H9 (cell line): ENCODE measurements around the gene AHDC1. TPM values are rescaled to one million over a fixed set of nuclear protein-coding genes. Genes with fewer than 3 reads are reported as not detected.

Source experiments
- DNase-seq: peaks from one replicate; pipeline ENCODE4 v3.0.0-alpha.2; 2017
- H2AFZ ChIP-seq: one replicate; pipeline ENCODE4 v1.6.1; 2013; ENCODE audit warnings: mild to moderate bottlenecking, low read length, control low read depth, moderate library complexity
- H2AK5ac ChIP-seq: 2 replicates; pipeline ENCODE4 v1.6.1; 2013; ENCODE audit warnings: low read length, control low read depth, mixed read lengths; ENCODE audit not compliant: insufficient read length
- H2BK120ac ChIP-seq: one replicate; pipeline ENCODE4 v1.6.1; 2013; ENCODE audit warnings: low read depth, mild to moderate bottlenecking, low read length, control low read depth, inconsistent platforms; ENCODE audit not compliant: poor library complexity, severe bottlenecking
- H2BK12ac ChIP-seq: 2 replicates; pipeline ENCODE4 v1.6.1; 2013; ENCODE audit warnings: low read length, control low read depth, mixed read lengths, low read depth; ENCODE audit not compliant: insufficient read length
- H2BK15ac ChIP-seq: 2 replicates; pipeline ENCODE4 v1.6.1; 2013; ENCODE audit warnings: low read depth, low read length, control low read depth
- H2BK20ac ChIP-seq: one replicate; pipeline ENCODE4 v1.6.1; 2013; ENCODE audit warnings: low read depth, mild to moderate bottlenecking, low read length, control low read depth, inconsistent platforms; ENCODE audit not compliant: poor library complexity, severe bottlenecking
- H2BK5ac ChIP-seq: 2 replicates; pipeline ENCODE4 v1.6.1; 2013; ENCODE audit warnings: low read length, control low read depth, mixed read lengths; ENCODE audit not compliant: insufficient read length
- H3K14ac ChIP-seq: 2 replicates; pipeline ENCODE4 v1.6.1; 2013; ENCODE audit warnings: low read length, control low read depth; ENCODE audit not compliant: insufficient read depth
- H3K18ac ChIP-seq: 2 replicates; pipeline ENCODE4 v1.6.1; 2013; ENCODE audit warnings: low read depth, mild to moderate bottlenecking, mixed read lengths, low read length, control low read depth; ENCODE audit not compliant: insufficient read length
- H3K23ac ChIP-seq: 2 replicates; pipeline ENCODE4 v1.6.1; 2013; ENCODE audit warnings: low read length, control low read depth, mixed read lengths, low read depth; ENCODE audit not compliant: insufficient read length
- H3K23me2 ChIP-seq: 2 replicates; pipeline ENCODE4 v1.6.1; 2013; ENCODE audit warnings: low read depth, mild to moderate bottlenecking, mixed read lengths, low read length, control low read depth; ENCODE audit not compliant: insufficient read length, poor library complexity, severe bottlenecking
- H3K27ac ChIP-seq: 2 replicates; pipeline ENCODE4 v1.5.1; 2013; ENCODE audit warnings: low read length, control low read depth, mixed read lengths, low read depth; ENCODE audit not compliant: insufficient read length
- H3K27me3 ChIP-seq: 2 replicates; pipeline ENCODE4 v1.6.1; 2013; ENCODE audit warnings: low read length, control low read depth, inconsistent platforms; ENCODE audit not compliant: insufficient read depth
- H3K4ac ChIP-seq: 2 replicates; pipeline ENCODE4 v1.6.1; 2013; ENCODE audit warnings: low read depth, mild to moderate bottlenecking, control low read depth, inconsistent platforms, low read length, moderate library complexity
- H3K4me1 ChIP-seq: 2 replicates; pipeline ENCODE4 v1.6.1; 2013; ENCODE audit warnings: low read length, control low read depth, inconsistent platforms; ENCODE audit not compliant: insufficient read depth
- H3K4me2 ChIP-seq: 2 replicates; pipeline ENCODE4 v1.6.1; 2013; ENCODE audit warnings: low read length, control low read depth, mixed read lengths; ENCODE audit not compliant: insufficient read length, insufficient read depth
- H3K56ac ChIP-seq: 2 replicates; pipeline ENCODE4 v1.6.1; 2013; ENCODE audit warnings: low read depth, mild to moderate bottlenecking, mixed read lengths, low read length, control low read depth; ENCODE audit not compliant: insufficient read length
- H3K79me1 ChIP-seq: 2 replicates; pipeline ENCODE4 v1.6.1; 2013; ENCODE audit warnings: low read depth, mild to moderate bottlenecking, moderate library complexity, low read length, control low read depth, inconsistent platforms; ENCODE audit not compliant: insufficient read depth, poor library complexity, severe bottlenecking
- H3K79me2 ChIP-seq: 2 replicates; pipeline ENCODE4 v1.6.1; 2013; ENCODE audit warnings: low read length, control low read depth, inconsistent platforms; ENCODE audit not compliant: insufficient read depth
- H3K9ac ChIP-seq: 2 replicates; pipeline ENCODE4 v1.6.1; 2013; ENCODE audit warnings: low read length, control low read depth, mixed read lengths; ENCODE audit not compliant: insufficient read length; ENCODE audit errors: extremely low read depth
- H3K9me3 ChIP-seq: one replicate; pipeline ENCODE4 v1.6.1; 2013; ENCODE audit warnings: low read depth, low read length, inconsistent platforms; ENCODE audit not compliant: control insufficient read depth
- H3T11ph ChIP-seq: one replicate; pipeline ENCODE4 v1.6.1; 2013; ENCODE audit warnings: mild to moderate bottlenecking, low read length, control low read depth, inconsistent platforms
- H4K20me1 ChIP-seq: one replicate; pipeline ENCODE4 v1.6.1; 2013; ENCODE audit not compliant: control insufficient read depth, insufficient read length, insufficient read depth
- H4K5ac ChIP-seq: 2 replicates; pipeline ENCODE4 v1.6.1; 2013; ENCODE audit warnings: low read depth, mild to moderate bottlenecking, mixed read lengths, low read length, control low read depth; ENCODE audit not compliant: insufficient read length
- H4K8ac ChIP-seq: replicated peaks from 2 replicates; pipeline ENCODE4 v1.6.1; 2013; ENCODE audit warnings: low read length, control low read depth, mixed read lengths, low read depth; ENCODE audit not compliant: insufficient read length
- H4K91ac ChIP-seq: 2 replicates; pipeline ENCODE4 v1.6.1; 2013; ENCODE audit warnings: low read depth, mild to moderate bottlenecking, moderate library complexity, mixed read lengths, low read length, control low read depth; ENCODE audit not compliant: insufficient read length
- H3K27ac Mint-ChIP-seq, 3 experiments: 2 replicates in 2 of 3; 3 replicates in 1 of 3; pipeline ENCODE4 v1.8.0; 2020 to 2021; ENCODE audit warnings: mixed read lengths in 3 of 3, mild to moderate bottlenecking in 1 of 3, moderate library complexity in 1 of 3
- H3K27me3 Mint-ChIP-seq: 2 replicates; pipeline ENCODE4 v1.8.0; 2021; ENCODE audit warnings: low read depth, mild to moderate bottlenecking, moderate library complexity, mixed read lengths
- H3K36me3 Mint-ChIP-seq, 3 experiments: 2 replicates in 2 of 3; 3 replicates in 1 of 3; pipeline ENCODE4 v1.8.0; 2020 to 2021; ENCODE audit warnings: low read depth in 3 of 3, mixed read lengths in 3 of 3; ENCODE audit not compliant: insufficient read depth in 1 of 3
- H3K4me1 Mint-ChIP-seq, 2 experiments: 2 replicates each; pipeline ENCODE4 v1.8.0; 2020; ENCODE audit warnings: mixed read lengths in 2 of 2
- H3K4me3 Mint-ChIP-seq, 2 experiments: 2 replicates in 1 of 2; 3 replicates in 1 of 2; pipeline ENCODE4 v1.8.0; 2020 to 2021; ENCODE audit warnings: mild to moderate bottlenecking in 2 of 2, mixed read lengths in 2 of 2, moderate library complexity in 1 of 2
- H3K9me3 Mint-ChIP-seq, 2 experiments: 2 replicates in 1 of 2; 3 replicates in 1 of 2; pipeline ENCODE4 v1.8.0; 2020; ENCODE audit warnings: mild to moderate bottlenecking in 2 of 2, mixed read lengths in 2 of 2, moderate library complexity in 1 of 2
- CTCF ChIP-seq: fragments of 200-600 bp; sonication (generic); conservative IDR thresholded peaks from 3 replicates; pipeline ENCODE4 v1.8.0; 2021; ENCODE audit warnings: antibody characterized with exemption, mild to moderate bottlenecking
- WGBS: extraction: QIAGEN DNeasy Blood & Tissue Kit; methylation state at CpG from one replicate; pipeline ENCODE4 v1.1.7; 2013; ENCODE audit warnings: missing lambda C conversion rate, low lambda C conversion rate, mixed read lengths; ENCODE audit not compliant: insufficient read length; ENCODE audit errors: extremely low coverage; 5-methylcytosine and 5-hydroxymethylcytosine counted together
- total RNA-seq: library from RNA; stranded (reverse); gene quantifications from 2 replicates; pipeline ENCODE4 v1.2.1, GENCODE V29; 2021

The AHDC1 gene
- total RNA-seq, 1 experiment from 2014 or later = 29.4 TPM

- Histone ChIP-seq H4K91ac (peak overlapping the region; percentile 32), H3K14ac (peak overlapping the region; percentile 73; the same call in 1 of the 2 replicates), H4K5ac (no peak overlapping the region), H3K23ac (no peak overlapping the region), H3K9ac (no peak overlapping the region), H3K56ac (no peak overlapping the region), H4K20me1 (no peaks in the 10 kb centered on the region), H3K23me2 (no peaks in the 10 kb centered on the region), H2BK120ac (no peak overlapping the region), H2BK20ac (no peak overlapping the region), H3K4me2 (peak overlapping the region; percentile 40), H2AFZ (no peak overlapping the region), H3K4me1 (peaks cover 6% of the 10 kb centered on the region; the same call in 1 of the 2 replicates), H2BK15ac (no peak overlapping the region), H3K27me3 (no peaks in the 10 kb centered on the region), H3K79me2 (no peaks in the 10 kb centered on the region), H3K27ac (no peak overlapping the region), H3K18ac (peak overlapping the region; percentile 11), H2AK5ac (no peak overlapping the region), H2BK12ac (peak overlapping the region; percentile 29), H3T11ph (no peak overlapping the region), H3K4ac (no peak overlapping the region), H4K8ac (no peak overlapping the region), H3K9me3 (no peaks in the 10 kb centered on the region), H3K79me1 (no peaks in the 10 kb centered on the region), H2BK5ac (no peak overlapping the region)
- DNase-seq = peak; percentile 74
- Mint-ChIP-seq H3K27me3 (peaks cover 2% of the 10 kb centered on the region; the same call in 1 of the 2 replicates), H3K36me3 (no peaks in the 10 kb centered on the region), H3K27ac (no peak overlapping the region), H3K9me3 (no peaks in the 10 kb centered on the region; a peak in 1 of 5 replicates), H3K4me3 (no peak overlapping the region), H3K4me1 (peaks cover 11 to 13% of the 10 kb centered on the region in 2 experiments)
- no CpG with 5 or more reads among the region's 4 CpGs for WGBS
- no peak for TF ChIP-seq CTCF
These were observed 18.9 kb upstream of the AHDC1 start for GRCh38 chr1:27622828-27623227.
